A549 (cell line): ENCODE measurements around the gene PTGR2. TPM values are rescaled to one million over a fixed set of nuclear protein-coding genes. Genes with fewer than 3 reads are reported as not detected.

Experiments used
- ATAC-seq, 2 experiments: fragments of 200-7000 bp in 1 of 2; fragments of >200 bp in 1 of 2; cut with Nextera tagmentation in 1 of 2; cut with Tn5 transposase in 1 of 2; 3 replicates each; pipeline versions ENCODE4 v1.8.0 to v1.9.1; 2018 to 2020; ENCODE audit warnings: mild to moderate bottlenecking in 1 of 2, moderate library complexity in 1 of 2
- CTCF ChIA-PET: fragments of 300-600 bp; sonication (Branson Sonifier 250); formaldehyde crosslinking; extraction: SDS; loops from one replicate; lab custom pipeline; 2021; ENCODE audit warnings: antibody characterized with exemption, inconsistent platforms; lab: Yijun Ruan, JAX
- POLR2A ChIA-PET: fragments of 350-600 bp; formaldehyde crosslinking; extraction: SDS; loops from one replicate; lab custom pipeline; 2021; ENCODE audit warnings: antibody characterized with exemption, inconsistent platforms; lab: Yijun Ruan, JAX
- DNase-seq, 2 experiments: peaks; one replicate each; pipeline versions ENCODE4 v3.0.0 to v3.0.0-alpha.2; 2011 to 2016; ENCODE audit warnings: low read depth in 1 of 2, low spot score in 1 of 2
- FAIRE-seq: peaks from 2 replicates; lab custom pipeline; 2011; peaks lifted over from hg19 to GRCh38; lab: Jason Lieb, UNC
- H3K27ac ChIP-seq, 2 experiments: fragments of >200 bp; sonication (Bioruptor Twin); formaldehyde crosslinking; 3 replicates each; pipeline ENCODE4 v1.5.1; 2016 to 2017
- H3K4me1 ChIP-seq: fragments of >200 bp; sonication (Bioruptor Twin); formaldehyde crosslinking; 3 replicates; pipeline ENCODE4 v1.6.1; 2016
- H3K4me2 ChIP-seq: fragments of >200 bp; sonication (Bioruptor Twin); formaldehyde crosslinking; 3 replicates; pipeline ENCODE4 v1.6.1; 2016
- H3K4me3 ChIP-seq: fragments of >200 bp; sonication (Bioruptor Twin); formaldehyde crosslinking; 3 replicates; pipeline ENCODE4 v1.5.1; 2016
- H3K9me3 ChIP-seq: fragments of >200 bp; sonication (Bioruptor Twin); formaldehyde crosslinking; 3 replicates; pipeline ENCODE4 v1.6.1; 2016
- CBX2 ChIP-seq: fragments of 200-600 bp; sonication (generic); IDR thresholded peaks from 2 replicates; pipeline ENCODE4 v1.6.1; 2016; ENCODE audit warnings: low read depth, mild to moderate bottlenecking, borderline replicate concordance
- CHD4 ChIP-seq: fragments of 200-600 bp; sonication (generic); IDR thresholded peaks from 2 replicates; pipeline ENCODE4 v1.6.1; 2016; ENCODE audit warnings: antibody characterized with exemption, mild to moderate bottlenecking, borderline replicate concordance
- HEYL ChIP-seq: fragments of 250-450 bp; sonication (Bioruptor Pico); IDR thresholded peaks from 2 replicates; pipeline ENCODE4 v1.8.0; 2021; ENCODE audit warnings: mild to moderate bottlenecking, moderate library complexity
- HOXB5 ChIP-seq: fragments of 250-450 bp; sonication (Bioruptor Pico); IDR thresholded peaks from 2 replicates; pipeline ENCODE4 v1.5.0; 2020; ENCODE audit warnings: mild to moderate bottlenecking, moderate library complexity
- KDM5A ChIP-seq: fragments of 200-600 bp; sonication (generic); IDR thresholded peaks from 2 replicates; pipeline ENCODE4 v1.6.1; 2016; ENCODE audit warnings: antibody characterized with exemption, mild to moderate bottlenecking
- SMC3 ChIP-seq: fragments of >200 bp; sonication (Bioruptor Twin); formaldehyde crosslinking; IDR thresholded peaks from 3 replicates; pipeline ENCODE4 v1.6.1; 2018; ENCODE audit warnings: inconsistent platforms
- SREBF2 ChIP-seq: fragments of 450-650 bp; IDR thresholded peaks from 2 replicates; pipeline ENCODE4 v1.6.1; 2014; ENCODE audit warnings: mild to moderate bottlenecking, moderate library complexity
- WGBS: methylation state at CpG from one replicate; pipeline ENCODE4 v1.1.6; 2017; ENCODE audit errors: missing lambda C conversion rate; 5-methylcytosine and 5-hydroxymethylcytosine counted together
- polyA plus RNA-seq, 4 experiments: library from polyadenylated mRNA; depleted of rRNA in 3 of 4; stranded (reverse); fragments of >200 nt; fragmentation: RNase III in 1 of 4; extraction: RNeasy Plus Mini Kit Qiagen cat#74134 plus additional on column Dnase treatment in 1 of 4; gene quantifications; 2 replicates in 3 of 4; 3 replicates in 1 of 4; pipeline ENCODE4 v1.2.3, GENCODE V29; 2011 to 2017
- small RNA-seq, 6 experiments: library from RNA; depleted of rRNA; stranded (forward); fragments of <200 nt; gene quantifications; one replicate each; pipeline ENCODE3, GENCODE V24; 2012

Gene PTGR2
- polyA plus RNA-seq, 2 of the 4 experiments (the other 2 are of a cell fraction): 13.5 to 30.5 TPM

- CTCF ChIA-PET: interaction anchor here (0.6 kb wide), 1 partner anchor 164 kb away, joined by 3 read pairs; a partner anchor contains a TSS
- TF ChIP-seq HEYL (CRISPR knock-in tag) (no peak), SREBF2 (no peak), HOXB5 (CRISPR knock-in tag) (no peak), SMC3 (no peak), CHD4 (no peak), KDM5A (no peak), CBX2 (no peak)
- Histone ChIP-seq H3K4me3 (no peak overlapping the region), H3K4me2 (no peak overlapping the region), H3K27ac (no peak overlapping the region), H3K9me3 (no peaks in the 10 kb centered on the region), H3K4me1 (no peaks in the 10 kb centered on the region)
- no peak for ATAC-seq
- POLR2A ChIA-PET: no interaction called here
- no peak for DNase-seq
- WGBS: 97% methylated on average over 5 of the region's 5 CpGs
- no peak for FAIRE-seq
These were observed 72.7 kb downstream of the PTGR2 start for GRCh38 chr14:73924337-73924736.

Small RNA genes lying within 50 kb of the gene (small RNA-seq; reads per million reads assigned to genes)
- gene AC005520.4 (0 reads per million in 6 experiments), gene RF00019 (0 reads per million in 6 experiments)

Other genes starting within 250 kb of the PTGR2 start
- not detected in 2 replicates for gene ACOT6, start 239.3 kb upstream of the PTGR2 start, polyA plus RNA-seq (2011; rRNA removed)
- gene ACOT6, start 239.3 kb upstream of the PTGR2 start, polyA plus RNA-seq (2017; fragmentation: RNase III; extraction: RNeasy Plus Mini Kit Qiagen cat#74134 plus additional on column Dnase treatment): not detected in 3 replicates
- 9.2 and 16.3 TPM in 2 replicates for gene DNAL1, start 206.8 kb upstream of the PTGR2 start, polyA plus RNA-seq (2011; rRNA removed)
- 7.8 to 8.3 TPM (median 8.3 TPM) in 3 replicates for gene DNAL1, start 206.8 kb upstream of the PTGR2 start, polyA plus RNA-seq (2017; fragmentation: RNase III; extraction: RNeasy Plus Mini Kit Qiagen cat#74134 plus additional on column Dnase treatment)
- gene PNMA1, start 137.4 kb upstream of the PTGR2 start, polyA plus RNA-seq (2011; rRNA removed): 20.8 and 21.2 TPM in 2 replicates
- gene PNMA1, start 137.4 kb upstream of the PTGR2 start, polyA plus RNA-seq (2017; fragmentation: RNase III; extraction: RNeasy Plus Mini Kit Qiagen cat#74134 plus additional on column Dnase treatment): 43.4 to 49.8 TPM (median 47.3 TPM) in 3 replicates
- 70.8 and 87.7 TPM in 2 replicates for gene ZNF410, start 35.0 kb downstream of the PTGR2 start, polyA plus RNA-seq (2011; rRNA removed)
- gene ZNF410, start 35.0 kb downstream of the PTGR2 start, polyA plus RNA-seq (2017; fragmentation: RNase III; extraction: RNeasy Plus Mini Kit Qiagen cat#74134 plus additional on column Dnase treatment): 33.2 to 35.8 TPM (median 35.3 TPM) in 3 replicates
- gene FAM161B, start 98.3 kb downstream of the PTGR2 start, polyA plus RNA-seq (2011; rRNA removed): 1.6 TPM in 2 replicates
- gene FAM161B, start 98.3 kb downstream of the PTGR2 start, polyA plus RNA-seq (2017; fragmentation: RNase III; extraction: RNeasy Plus Mini Kit Qiagen cat#74134 plus additional on column Dnase treatment): 1.5 to 1.9 TPM (median 1.6 TPM) in 3 replicates
- gene COQ6, start 98.5 kb downstream of the PTGR2 start, polyA plus RNA-seq (2011; rRNA removed): 41.9 and 46.4 TPM in 2 replicates
- gene COQ6, start 98.5 kb downstream of the PTGR2 start, polyA plus RNA-seq (2017; fragmentation: RNase III; extraction: RNeasy Plus Mini Kit Qiagen cat#74134 plus additional on column Dnase treatment): 24.8 to 28.8 TPM (median 26.1 TPM) in 3 replicates
- 17.4 and 19.3 TPM in 2 replicates for gene ENTPD5, start 167.5 kb downstream of the PTGR2 start, polyA plus RNA-seq (2011; rRNA removed)
- 5.7 to 6.6 TPM (median 6.0 TPM) in 3 replicates for gene ENTPD5, start 167.5 kb downstream of the PTGR2 start, polyA plus RNA-seq (2017; fragmentation: RNase III; extraction: RNeasy Plus Mini Kit Qiagen cat#74134 plus additional on column Dnase treatment)
- gene BBOF1, start 167.5 kb downstream of the PTGR2 start, polyA plus RNA-seq (2011; rRNA removed): 3.4 and 4.9 TPM in 2 replicates
- 5.8 to 6.1 TPM (median 5.9 TPM) in 3 replicates for gene BBOF1, start 167.5 kb downstream of the PTGR2 start, polyA plus RNA-seq (2017; fragmentation: RNase III; extraction: RNeasy Plus Mini Kit Qiagen cat#74134 plus additional on column Dnase treatment)
- 8.1 and 8.6 TPM in 2 replicates for gene ALDH6A1, start 232.6 kb downstream of the PTGR2 start, polyA plus RNA-seq (2011; rRNA removed)
- 2.4 to 3.3 TPM (median 2.4 TPM) in 3 replicates for gene ALDH6A1, start 232.6 kb downstream of the PTGR2 start, polyA plus RNA-seq (2017; fragmentation: RNase III; extraction: RNeasy Plus Mini Kit Qiagen cat#74134 plus additional on column Dnase treatment)
- gene LIN52, start 233.1 kb downstream of the PTGR2 start, polyA plus RNA-seq (2011; rRNA removed): 10.0 and 10.8 TPM in 2 replicates
- 7.7 to 9.3 TPM (median 9.3 TPM) in 3 replicates for gene LIN52, start 233.1 kb downstream of the PTGR2 start, polyA plus RNA-seq (2017; fragmentation: RNase III; extraction: RNeasy Plus Mini Kit Qiagen cat#74134 plus additional on column Dnase treatment)